ENCODE measurements around the gene ART1. TPM values are rescaled to one million over a fixed set of nuclear protein-coding genes. Genes with fewer than 3 reads are reported as not detected.

The ART1 gene
- total and polyA plus RNA-seq, 2 of the 8 experiments (the other 6 are each of a cell fraction or from before 2014, with no cell fraction given): not detected

GRCh38 chr11:3709977-3710376, 65.0 kb downstream of the ART1 start (continued):
- no peak for TF ChIP-seq CHD7 (IDR thresholded peaks at IDR 0.05; ENCODE audit: insufficient replicate concordance, low read length)
- no peak for TF ChIP-seq SRF (IDR thresholded peaks at IDR 0.05; ENCODE audit: low read depth, low read length)
- TF ChIP-seq SUZ12 (IDR thresholded peaks at IDR 0.05; ENCODE audit: low read length): no peak
- no peak for TF ChIP-seq CEBPB (IDR thresholded peaks at IDR 0.05; ENCODE audit: low read depth, low read length)
- TF ChIP-seq BACH1 (IDR thresholded peaks at IDR 0.05; ENCODE audit: low read length): no peak
- no peak for TF ChIP-seq CTBP2 (IDR thresholded peaks at IDR 0.05; ENCODE audit: borderline replicate concordance, insufficient read depth, insufficient read length, low read length)
- no peak for TF ChIP-seq TCF12 (IDR thresholded peaks at IDR 0.05; ENCODE audit: low read depth, low read length)
- TF ChIP-seq CHD2 (IDR thresholded peaks at IDR 0.05; ENCODE audit: low read length): no peak

Data from H1 (cell line).